Astrocyte (in vitro differentiated cells and primary cell): ENCODE results near the gene TBL1XR1. TPM values are rescaled to one million over a fixed set of nuclear protein-coding genes. Genes with fewer than 3 reads are reported as not detected.

ENCODE experiments used
- DNase-seq: peaks from one replicate; pipeline ENCODE4 v3.0.0-alpha.2; 2010; ENCODE audit warnings: low read depth
- FAIRE-seq: peaks from 2 replicates; lab custom pipeline; 2011; peaks lifted over from hg19 to GRCh38; lab: Jason Lieb, UNC
- H2AFZ ChIP-seq: 2 replicates; pipeline ENCODE4 v1.6.0; 2012; ENCODE audit warnings: low read depth, low read length, inconsistent platforms
- H3K27ac ChIP-seq: 2 replicates; pipeline ENCODE4 v1.5.1; 2011; ENCODE audit warnings: low read depth, low read length, inconsistent platforms
- H3K27me3 ChIP-seq: 2 replicates; pipeline ENCODE4 v1.6.0; 2011; ENCODE audit warnings: low read length, inconsistent platforms; ENCODE audit not compliant: insufficient read depth
- H3K36me3 ChIP-seq: 2 replicates; pipeline ENCODE4 v1.5.1; 2011; ENCODE audit warnings: low read length, inconsistent platforms; ENCODE audit not compliant: insufficient read depth
- H3K4me1 ChIP-seq: 2 replicates; pipeline ENCODE4 v1.5.1; 2011; ENCODE audit warnings: low read length, inconsistent platforms; ENCODE audit not compliant: insufficient read depth
- H3K4me2 ChIP-seq: 2 replicates; pipeline ENCODE4 v1.6.0; 2012; ENCODE audit warnings: low read length, inconsistent platforms
- H3K4me3 ChIP-seq: 2 replicates; pipeline ENCODE4 v1.5.1; 2011; ENCODE audit warnings: low read depth, mild to moderate bottlenecking, low read length, inconsistent platforms; ENCODE audit not compliant: insufficient read depth
- H3K79me2 ChIP-seq: 2 replicates; pipeline ENCODE4 v1.6.0; 2012; ENCODE audit warnings: mild to moderate bottlenecking, low read length, inconsistent platforms; ENCODE audit not compliant: insufficient read depth
- H3K9ac ChIP-seq: 2 replicates; pipeline ENCODE4 v1.6.0; 2012; ENCODE audit warnings: mild to moderate bottlenecking, low read length, inconsistent platforms
- H3K9me3 ChIP-seq: 2 replicates; pipeline ENCODE4 v1.5.1; 2012; ENCODE audit warnings: low read depth, mild to moderate bottlenecking, low read length, inconsistent platforms; ENCODE audit not compliant: insufficient read depth
- H4K20me1 ChIP-seq: 2 replicates; pipeline ENCODE4 v1.6.0; 2012; ENCODE audit warnings: low read length, inconsistent platforms; ENCODE audit not compliant: insufficient read depth
- H3K27ac Mint-ChIP-seq: one replicate; pipeline ENCODE4 v1.8.0; 2021; ENCODE audit warnings: mild to moderate bottlenecking, mixed read lengths; ENCODE audit not compliant: unreplicated experiment
- H3K27me3 Mint-ChIP-seq: one replicate; pipeline ENCODE4 v1.8.0; 2021; ENCODE audit warnings: low read depth, mixed read lengths; ENCODE audit not compliant: unreplicated experiment
- H3K36me3 Mint-ChIP-seq: one replicate; pipeline ENCODE4 v1.8.0; 2021; ENCODE audit warnings: low read depth, mixed read lengths; ENCODE audit not compliant: unreplicated experiment
- H3K4me1 Mint-ChIP-seq: one replicate; pipeline ENCODE4 v1.8.0; 2021; ENCODE audit warnings: low read depth, mixed read lengths; ENCODE audit not compliant: unreplicated experiment
- H3K4me3 Mint-ChIP-seq: one replicate; pipeline ENCODE4 v1.8.0; 2021; ENCODE audit warnings: mild to moderate bottlenecking, moderate library complexity, mixed read lengths; ENCODE audit not compliant: unreplicated experiment
- H3K9me3 Mint-ChIP-seq: one replicate; pipeline ENCODE4 v1.8.0; 2021; ENCODE audit warnings: mild to moderate bottlenecking, mixed read lengths; ENCODE audit not compliant: unreplicated experiment
- EZH2 ChIP-seq: IDR thresholded peaks from 2 replicates; pipeline ENCODE4 v1.6.1; 2012; ENCODE audit warnings: mild to moderate bottlenecking, low read length, inconsistent platforms; ENCODE audit not compliant: insufficient read depth
- total RNA-seq: library from RNA; stranded (reverse); gene quantifications from 2 replicates; pipeline ENCODE4 v1.2.1, GENCODE V29; 2021
- TF ChIP-seq, protein P1 (sequence below): IDR thresholded peaks from 2 replicates; pipeline ENCODE4 v1.5.1; 2011; ENCODE audit warnings: low read depth, mild to moderate bottlenecking, inconsistent platforms, low read length, moderate library complexity; ENCODE audit not compliant: insufficient read depth

The TBL1XR1 gene
- total RNA-seq, 1 donor from 2014 or later = 140 TPM

DNA sequence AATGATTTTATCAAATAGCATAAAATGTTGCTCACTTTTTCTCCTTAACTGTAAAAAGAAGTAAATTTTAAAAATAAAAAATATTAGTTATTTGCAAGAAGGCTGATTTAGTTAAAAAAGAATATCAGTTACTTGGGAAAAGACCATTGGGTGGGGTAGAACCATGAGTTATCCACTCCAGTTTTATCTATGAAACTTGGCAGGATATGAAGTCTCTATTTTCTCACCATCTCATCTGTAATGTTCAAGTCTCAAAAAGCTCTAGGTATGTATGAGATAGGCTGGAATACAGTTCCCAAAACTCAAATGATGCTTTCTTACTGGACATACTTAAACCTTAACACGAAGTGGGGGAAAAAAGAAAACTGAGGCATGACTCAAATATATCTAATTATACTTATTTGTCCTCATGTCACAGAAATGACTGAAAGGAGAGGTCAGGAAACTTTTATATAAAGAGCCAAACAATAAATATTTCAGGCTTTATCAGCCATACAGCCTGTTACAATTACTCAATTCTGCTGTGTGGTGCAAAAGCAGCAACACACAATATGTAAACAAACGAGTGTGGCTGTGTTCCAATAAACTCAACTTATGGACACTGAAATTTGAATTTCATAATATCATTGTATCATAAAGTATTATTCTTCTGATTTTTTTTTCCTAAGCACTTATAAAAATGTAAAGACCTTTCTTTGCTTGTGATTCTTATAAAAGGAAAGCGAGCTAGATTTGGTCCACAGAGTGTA lies 131.8 kb downstream of the TBL1XR1 start:
- Histone ChIP-seq H3K79me2 (peaks cover 88% of the 10 kb centered on the region), H3K36me3 (no peaks in the 10 kb centered on the region)
- no peak for FAIRE-seq

DNA sequence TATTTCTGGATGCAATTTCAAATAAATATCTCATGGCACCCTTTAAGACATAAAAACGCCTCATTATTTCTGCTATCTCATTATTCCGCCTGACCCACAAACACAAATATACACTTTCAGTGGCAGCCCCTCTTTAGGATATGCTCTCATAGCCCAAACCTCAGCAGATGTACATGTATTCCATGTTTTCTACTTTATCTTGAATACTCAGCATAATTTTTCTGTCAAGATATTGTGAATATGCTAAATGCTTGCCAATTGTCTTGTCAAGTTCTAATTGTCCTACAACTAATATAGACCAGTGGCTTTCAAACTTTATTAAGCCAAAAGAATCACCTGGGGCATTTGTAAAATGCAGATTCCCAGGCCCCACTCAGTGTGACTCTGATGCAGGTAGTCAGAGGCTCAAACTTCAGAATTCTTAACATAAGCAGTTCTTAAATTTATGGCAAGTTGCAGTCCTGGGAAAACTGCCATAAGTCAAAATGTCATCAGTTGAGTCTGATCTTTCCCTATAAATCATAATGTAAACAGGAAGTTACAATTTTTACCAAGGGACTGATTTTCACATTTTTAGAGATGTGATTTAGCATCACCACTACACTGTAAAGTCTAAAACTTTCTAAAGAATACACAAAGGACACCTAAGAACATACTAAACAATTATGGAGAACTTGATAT lies 135.1 kb downstream of the TBL1XR1 start:
- H3K4me1 ChIP-seq = no peaks in the 10 kb centered on the region
- FAIRE-seq = no peak
- peaks cover 40% of the 10 kb centered on the region for H4K20me1 ChIP-seq
- no peaks in the 10 kb centered on the region for H3K36me3 Mint-ChIP-seq
- H3K4me3 ChIP-seq = no peak overlapping the region
- peaks cover 10% of the 10 kb centered on the region for H3K4me1 Mint-ChIP-seq
- H3K36me3 ChIP-seq = no peaks in the 10 kb centered on the region
- no peak for DNase-seq
- no peaks in the 10 kb centered on the region for H3K9me3 ChIP-seq
- H3K9me3 Mint-ChIP-seq = no peaks in the 10 kb centered on the region
- no peak overlapping the region for H2AFZ ChIP-seq
- H3K4me3 Mint-ChIP-seq = no peak overlapping the region
- TF ChIP-seq EZH2 = no peak
- TF ChIP-seq, protein P1, sequence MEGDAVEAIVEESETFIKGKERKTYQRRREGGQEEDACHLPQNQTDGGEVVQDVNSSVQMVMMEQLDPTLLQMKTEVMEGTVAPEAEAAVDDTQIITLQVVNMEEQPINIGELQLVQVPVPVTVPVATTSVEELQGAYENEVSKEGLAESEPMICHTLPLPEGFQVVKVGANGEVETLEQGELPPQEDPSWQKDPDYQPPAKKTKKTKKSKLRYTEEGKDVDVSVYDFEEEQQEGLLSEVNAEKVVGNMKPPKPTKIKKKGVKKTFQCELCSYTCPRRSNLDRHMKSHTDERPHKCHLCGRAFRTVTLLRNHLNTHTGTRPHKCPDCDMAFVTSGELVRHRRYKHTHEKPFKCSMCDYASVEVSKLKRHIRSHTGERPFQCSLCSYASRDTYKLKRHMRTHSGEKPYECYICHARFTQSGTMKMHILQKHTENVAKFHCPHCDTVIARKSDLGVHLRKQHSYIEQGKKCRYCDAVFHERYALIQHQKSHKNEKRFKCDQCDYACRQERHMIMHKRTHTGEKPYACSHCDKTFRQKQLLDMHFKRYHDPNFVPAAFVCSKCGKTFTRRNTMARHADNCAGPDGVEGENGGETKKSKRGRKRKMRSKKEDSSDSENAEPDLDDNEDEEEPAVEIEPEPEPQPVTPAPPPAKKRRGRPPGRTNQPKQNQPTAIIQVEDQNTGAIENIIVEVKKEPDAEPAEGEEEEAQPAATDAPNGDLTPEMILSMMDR = no peak
- H3K27ac Mint-ChIP-seq = no peak overlapping the region
- H3K9ac ChIP-seq = no peak overlapping the region
- H3K27ac ChIP-seq = no peak overlapping the region
- H3K27me3 ChIP-seq = no peaks in the 10 kb centered on the region
- no peaks in the 10 kb centered on the region for H3K27me3 Mint-ChIP-seq
- no peak overlapping the region for H3K4me2 ChIP-seq
- H3K79me2 ChIP-seq = peaks cover 79% of the 10 kb centered on the region

More for the DNA sequence above, 131.8 kb downstream of the TBL1XR1 start:
- Histone ChIP-seq H3K27me3 (no peaks in the 10 kb centered on the region), H3K9ac (no peak overlapping the region), H2AFZ (no peak overlapping the region), H3K27ac (no peak overlapping the region), H3K4me1 (no peaks in the 10 kb centered on the region), H4K20me1 (peaks cover 63% of the 10 kb centered on the region), H3K4me3 (no peak overlapping the region), H3K9me3 (no peaks in the 10 kb centered on the region), H3K4me2 (no peak overlapping the region)
- DNase-seq = peak; percentile 16
- H3K4me3 Mint-ChIP-seq = no peak overlapping the region
- no peaks in the 10 kb centered on the region for H3K9me3 Mint-ChIP-seq
- H3K36me3 Mint-ChIP-seq = no peaks in the 10 kb centered on the region
- H3K27ac Mint-ChIP-seq = no peak overlapping the region
- H3K27me3 Mint-ChIP-seq = no peaks in the 10 kb centered on the region
- TF ChIP-seq, protein P1 = no peak
- TF ChIP-seq EZH2 = no peak
- H3K4me1 Mint-ChIP-seq = peaks cover 9% of the 10 kb centered on the region
